Tibial nerve (tissue), 3 donors: ENCODE measurements around the gene CT47A1.

Experiments used
- POLR2A ChIP-seq, 2 donors: fragments of 450-650 bp; IDR thresholded peaks; one replicate each; pipeline ENCODE4 v1.6.1; 2017; ENCODE audit warnings: antibody characterized with exemption in 2 of 2, mild to moderate bottlenecking in 2 of 2, moderate library complexity in 2 of 2
- TF ChIP-seq, protein P1 (sequence below), 5 experiments: fragments of 200-600 bp in 3 of 5; fragments of 450-650 bp in 2 of 5; sonication (generic) in 3 of 5; IDR thresholded peaks; one replicate each; pipeline ENCODE4 v1.5.1; 2016 to 2019; ENCODE audit warnings: antibody characterized with exemption in 5 of 5, mild to moderate bottlenecking in 3 of 5, moderate library complexity in 2 of 5

DNA sequence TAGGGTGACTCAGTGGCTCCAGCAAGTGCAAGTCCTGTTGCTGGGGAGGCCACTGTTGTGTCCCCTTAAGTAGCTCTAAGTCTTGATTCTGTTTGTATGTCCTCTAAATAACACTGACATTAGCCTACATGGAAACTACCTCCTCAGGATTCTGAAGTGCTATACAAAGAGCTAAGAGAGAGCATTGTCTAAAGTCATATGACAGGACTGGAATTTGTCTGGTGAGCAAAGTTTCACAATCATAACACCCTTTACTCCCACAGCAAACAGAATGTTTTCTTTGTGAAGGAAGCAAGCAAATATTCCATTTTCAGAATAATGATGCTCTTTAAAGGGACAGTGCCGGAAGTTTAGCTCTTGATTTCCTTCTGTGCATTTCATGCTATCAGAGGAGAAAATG, 23.4 kb upstream of the CT47A1 start:
- TF ChIP-seq, protein P1, sequence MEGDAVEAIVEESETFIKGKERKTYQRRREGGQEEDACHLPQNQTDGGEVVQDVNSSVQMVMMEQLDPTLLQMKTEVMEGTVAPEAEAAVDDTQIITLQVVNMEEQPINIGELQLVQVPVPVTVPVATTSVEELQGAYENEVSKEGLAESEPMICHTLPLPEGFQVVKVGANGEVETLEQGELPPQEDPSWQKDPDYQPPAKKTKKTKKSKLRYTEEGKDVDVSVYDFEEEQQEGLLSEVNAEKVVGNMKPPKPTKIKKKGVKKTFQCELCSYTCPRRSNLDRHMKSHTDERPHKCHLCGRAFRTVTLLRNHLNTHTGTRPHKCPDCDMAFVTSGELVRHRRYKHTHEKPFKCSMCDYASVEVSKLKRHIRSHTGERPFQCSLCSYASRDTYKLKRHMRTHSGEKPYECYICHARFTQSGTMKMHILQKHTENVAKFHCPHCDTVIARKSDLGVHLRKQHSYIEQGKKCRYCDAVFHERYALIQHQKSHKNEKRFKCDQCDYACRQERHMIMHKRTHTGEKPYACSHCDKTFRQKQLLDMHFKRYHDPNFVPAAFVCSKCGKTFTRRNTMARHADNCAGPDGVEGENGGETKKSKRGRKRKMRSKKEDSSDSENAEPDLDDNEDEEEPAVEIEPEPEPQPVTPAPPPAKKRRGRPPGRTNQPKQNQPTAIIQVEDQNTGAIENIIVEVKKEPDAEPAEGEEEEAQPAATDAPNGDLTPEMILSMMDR (IDR thresholded peaks at IDR 0.05), result no peak
- no peak for TF ChIP-seq POLR2A (IDR thresholded peaks at IDR 0.05)
